Karpas-422 (cell line): Measurements from ENCODE around the gene ETF1. TPM values are rescaled to one million over a fixed set of nuclear protein-coding genes. Genes with fewer than 3 reads are reported as not detected.
"Not testable (repeated sequence)": the region's sequence is repeated elsewhere in the genome, so short reads cannot be mapped to it uniquely, and the experiment has no call there.

Experiments used
- DNase-seq: peaks from one replicate; pipeline ENCODE4 v3.0.0-alpha.2; 2015
- H2AFZ ChIP-seq: fragments of 200-600 bp; sonication (generic); 2 replicates; pipeline ENCODE4 v1.6.1; 2014; ENCODE audit warnings: antibody characterized with exemption, low read length, mixed read lengths
- H3K27ac ChIP-seq: fragments of 200-600 bp; sonication (generic); 2 replicates; pipeline ENCODE4 v1.5.1; 2014; ENCODE audit warnings: mild to moderate bottlenecking, low read length, moderate library complexity
- H3K27me3 ChIP-seq: fragments of 200-600 bp; sonication (generic); 2 replicates; pipeline ENCODE4 v1.6.1; 2014; ENCODE audit warnings: low read length, mixed read lengths
- H3K36me3 ChIP-seq: fragments of 200-600 bp; sonication (generic); 2 replicates; pipeline ENCODE4 v1.6.1; 2014; ENCODE audit warnings: low read length, mixed read lengths; ENCODE audit not compliant: insufficient read depth
- H3K4me1 ChIP-seq: fragments of 200-600 bp; sonication (generic); 2 replicates; pipeline ENCODE4 v1.6.1; 2014; ENCODE audit warnings: mild to moderate bottlenecking, low read length, mixed read lengths
- H3K4me2 ChIP-seq: fragments of 200-600 bp; sonication (generic); 2 replicates; pipeline ENCODE4 v1.6.1; 2014; ENCODE audit warnings: low read length, low read depth, mild to moderate bottlenecking; ENCODE audit not compliant: poor library complexity, severe bottlenecking
- H3K4me3 ChIP-seq: fragments of 200-600 bp; sonication (generic); 2 replicates; pipeline ENCODE4 v1.5.1; 2014; ENCODE audit warnings: mild to moderate bottlenecking, antibody characterized with exemption, low read length, mixed read lengths
- H3K79me2 ChIP-seq: fragments of 200-600 bp; sonication (generic); 2 replicates; pipeline ENCODE4 v1.6.1; 2014; ENCODE audit warnings: mild to moderate bottlenecking, low read length, mixed read lengths
- H3K9ac ChIP-seq: fragments of 200-600 bp; sonication (generic); 2 replicates; pipeline ENCODE4 v1.6.0; 2014; ENCODE audit warnings: low read length
- H3K9me2 ChIP-seq: fragments of 200-600 bp; sonication (generic), shearing (Covaris generic); replicated peaks from 2 replicates; pipeline ENCODE4 v1.6.0; 2014; ENCODE audit warnings: mild to moderate bottlenecking, low read length, moderate library complexity; ENCODE audit not compliant: insufficient read depth
- H3K9me3 ChIP-seq: fragments of 300-700, 200-600 bp; sonication (generic); 2 replicates; pipeline ENCODE4 v1.6.1; 2014; ENCODE audit warnings: low read length, mixed read lengths
- H4K20me1 ChIP-seq: fragments of 200-600 bp; sonication (generic); 2 replicates; pipeline ENCODE4 v1.6.1; 2014; ENCODE audit warnings: mild to moderate bottlenecking, antibody characterized with exemption, low read length, low read depth; ENCODE audit not compliant: insufficient read depth
- total RNA-seq: library from RNA; depleted of rRNA; stranded (reverse); fragments of >200 nt; shearing (Covaris generic); gene quantifications from 2 replicates; pipeline ENCODE4 v1.2.3, GENCODE V29; 2014; ENCODE audit warnings: low replicate concordance

ETF1 gene
- total RNA-seq, 1 experiment from 2014 or later: 100 TPM

GRCh38 chr5:138482638-138483037 lies 60.4 kb downstream of the ETF1 start:
- no peaks in the 10 kb centered on the region for H3K36me3 ChIP-seq
- no peaks in the 10 kb centered on the region for H3K27me3 ChIP-seq
- H4K20me1 ChIP-seq: no peaks in the 10 kb centered on the region
- H3K27ac ChIP-seq: no peak overlapping the region
- H3K4me3 ChIP-seq: no peak overlapping the region
- no peaks in the 10 kb centered on the region for H3K79me2 ChIP-seq
- no peak for DNase-seq
- H3K9me3 ChIP-seq: no peaks in the 10 kb centered on the region
- no peaks in the 10 kb centered on the region for H3K9me2 ChIP-seq
- no peak overlapping the region for H3K9ac ChIP-seq
- H3K4me2 ChIP-seq: no peak overlapping the region
- H2AFZ ChIP-seq: no peak overlapping the region
- H3K4me1 ChIP-seq: no peaks in the 10 kb centered on the region

- no peak overlapping the region for H3K4me3 ChIP-seq
- no peaks in the 10 kb centered on the region for H3K79me2 ChIP-seq
- H3K4me2 ChIP-seq: peak overlapping the region; percentile 12
- H3K4me1 ChIP-seq: peaks cover 11% of the 10 kb centered on the region
- no peak overlapping the region for H2AFZ ChIP-seq
- H3K9me3 ChIP-seq: no peaks in the 10 kb centered on the region
- DNase-seq: no peak
- no peaks in the 10 kb centered on the region for H3K36me3 ChIP-seq
- H3K27me3 ChIP-seq: no peaks in the 10 kb centered on the region
- no peak overlapping the region for H3K9ac ChIP-seq
- H4K20me1 ChIP-seq: no peaks in the 10 kb centered on the region
- H3K9me2 ChIP-seq: no peaks in the 10 kb centered on the region
- no peak overlapping the region for H3K27ac ChIP-seq
These were observed 66.1 kb downstream of the ETF1 start for GRCh38 chr5:138476918-138477317.

- H3K4me1 ChIP-seq: peaks cover 11% of the 10 kb centered on the region
- not testable (repeated sequence) for H3K4me3 ChIP-seq, H3K4me2 ChIP-seq, H3K36me3 ChIP-seq, H4K20me1 ChIP-seq, H3K27ac ChIP-seq, H3K79me2 ChIP-seq, H3K9me3 ChIP-seq, DNase-seq, H2AFZ ChIP-seq, H3K9me2 ChIP-seq, H3K27me3 ChIP-seq, H3K9ac ChIP-seq
These were observed 69.9 kb downstream of the ETF1 start for GRCh38 chr5:138473151-138473550.

GRCh38 chr5:138472353-138472752 lies 70.7 kb downstream of the ETF1 start:
- H3K79me2 ChIP-seq: no peaks in the 10 kb centered on the region
- no peaks in the 10 kb centered on the region for H3K9me3 ChIP-seq
- no peak overlapping the region for H3K27ac ChIP-seq
- no peak overlapping the region for H2AFZ ChIP-seq
- no peak overlapping the region for H3K4me3 ChIP-seq
- H3K27me3 ChIP-seq: no peaks in the 10 kb centered on the region
- H3K36me3 ChIP-seq: no peaks in the 10 kb centered on the region
- H3K9me2 ChIP-seq: no peaks in the 10 kb centered on the region
- no peak for DNase-seq
- no peaks in the 10 kb centered on the region; the same call in 1 of the 2 replicates for H4K20me1 ChIP-seq
- no peak overlapping the region for H3K9ac ChIP-seq
- H3K4me2 ChIP-seq: no peak overlapping the region
- H3K4me1 ChIP-seq: peaks cover 11% of the 10 kb centered on the region

- Histone ChIP-seq H3K4me2 (no peak overlapping the region), H3K36me3 (no peaks in the 10 kb centered on the region), H4K20me1 (no peaks in the 10 kb centered on the region; the same call in 1 of the 2 replicates), H3K4me3 (no peak overlapping the region), H3K27me3 (peaks cover 4% of the 10 kb centered on the region; the same call in 1 of the 2 replicates), H3K4me1 (peaks cover 5% of the 10 kb centered on the region), H3K27ac (no peak overlapping the region), H3K9ac (no peak overlapping the region), H3K79me2 (no peaks in the 10 kb centered on the region), H3K9me3 (no peaks in the 10 kb centered on the region), H3K9me2 (no peaks in the 10 kb centered on the region), H2AFZ (no peak overlapping the region)
- no peak for DNase-seq
These were observed 72.0 kb downstream of the ETF1 start for GRCh38 chr5:138471052-138471361.

- Histone ChIP-seq H3K9me2 (no peaks in the 10 kb centered on the region), H3K4me3 (no peak overlapping the region), H3K27ac (no peak overlapping the region), H4K20me1 (no peaks in the 10 kb centered on the region; the same call in 1 of the 2 replicates), H2AFZ (no peak overlapping the region), H3K9ac (no peak overlapping the region), H3K4me1 (peaks cover 10% of the 10 kb centered on the region), H3K36me3 (no peaks in the 10 kb centered on the region), H3K9me3 (no peaks in the 10 kb centered on the region), H3K27me3 (peaks cover 4% of the 10 kb centered on the region; the same call in 1 of the 2 replicates), H3K4me2 (no peak overlapping the region), H3K79me2 (no peaks in the 10 kb centered on the region)
- DNase-seq: no peak
These were observed 72.5 kb downstream of the ETF1 start for GRCh38 chr5:138470322-138471051.

- H3K9me3 ChIP-seq: no peaks in the 10 kb centered on the region
- peaks cover 10% of the 10 kb centered on the region for H3K4me1 ChIP-seq
- no peak overlapping the region for H2AFZ ChIP-seq
- no peak overlapping the region for H3K4me2 ChIP-seq
- H4K20me1 ChIP-seq: no peaks in the 10 kb centered on the region; the same call in 1 of the 2 replicates
- no peak overlapping the region for H3K27ac ChIP-seq
- H3K9me2 ChIP-seq: no peaks in the 10 kb centered on the region
- DNase-seq: no peak
- H3K9ac ChIP-seq: no peak overlapping the region
- H3K36me3 ChIP-seq: no peaks in the 10 kb centered on the region
- H3K4me3 ChIP-seq: no peak overlapping the region
- H3K79me2 ChIP-seq: no peaks in the 10 kb centered on the region
- H3K27me3 ChIP-seq: peaks cover 4% of the 10 kb centered on the region; the same call in 1 of the 2 replicates
These were observed 73.3 kb downstream of the ETF1 start for GRCh38 chr5:138469540-138470321.

- H3K27ac ChIP-seq: no peak overlapping the region
- H3K4me1 ChIP-seq: peaks cover 12% of the 10 kb centered on the region
- H3K27me3 ChIP-seq: peaks cover 4% of the 10 kb centered on the region; the same call in 1 of the 2 replicates
- H3K36me3 ChIP-seq: no peaks in the 10 kb centered on the region
- no peak overlapping the region for H3K4me3 ChIP-seq
- no peaks in the 10 kb centered on the region for H3K79me2 ChIP-seq
- H3K9me3 ChIP-seq: no peaks in the 10 kb centered on the region
- no peak overlapping the region for H3K9ac ChIP-seq
- H3K4me2 ChIP-seq: no peak overlapping the region
- DNase-seq: no peak
- no peaks in the 10 kb centered on the region for H3K9me2 ChIP-seq
- no peak overlapping the region for H2AFZ ChIP-seq
- no peaks in the 10 kb centered on the region; the same call in 1 of the 2 replicates for H4K20me1 ChIP-seq
These were observed 74.0 kb downstream of the ETF1 start for GRCh38 chr5:138468966-138469539.
